Heart left ventricle (tissue), 16 donors: Measurements from ENCODE around the gene GART. TPM values are rescaled to one million over a fixed set of nuclear protein-coding genes. Genes with fewer than 3 reads are reported as not detected.
A peak's percentile ranks its signal among the peaks of the same experiment; 100 is the strongest.

Source experiments
- ATAC-seq, 4 donors: fragments of 200-7000 bp; cut with Tn5 transposase; one replicate each; pipeline ENCODE4 v1.9.1; 2020 to 2022; ENCODE audit warnings: moderate library complexity in 4 of 4, mild to moderate bottlenecking in 3 of 4, moderate number of reproducible peaks in 1 of 4
- DNase-seq, 5 donors: peaks; one replicate each; pipeline ENCODE4 v3.0.0-alpha.2; 2020
- H3K27ac ChIP-seq, 12 donors: fragments of 200-600 bp; sonication (generic) in 4 of 12; one replicate each; pipeline versions ENCODE4 v1.5.0 to v1.8.0; 2016 to 2022; ENCODE audit warnings: mild to moderate bottlenecking in 2 of 12
- H3K27me3 ChIP-seq, 9 donors: fragments of 200-600 bp; sonication (generic) in 2 of 9; one replicate each; pipeline versions ENCODE4 v1.5.1 to v1.8.0; 2016 to 2022; ENCODE audit warnings: mild to moderate bottlenecking in 3 of 9
- H3K36me3 ChIP-seq, 9 donors: fragments of 200-600 bp; sonication (generic) in 2 of 9; one replicate each; pipeline versions ENCODE4 v1.5.0 to v1.8.0; 2018 to 2022; ENCODE audit warnings: mild to moderate bottlenecking in 2 of 9
- H3K4me1 ChIP-seq, 12 donors: fragments of 200-600 bp; sonication (generic) in 4 of 12; one replicate each; pipeline versions ENCODE4 v1.5.0 to v1.8.0; 2016 to 2022; ENCODE audit warnings: mild to moderate bottlenecking in 3 of 12
- H3K4me3 ChIP-seq, 12 donors: fragments of 200-600 bp; sonication (generic) in 4 of 12; one replicate each; pipeline versions ENCODE4 v1.5.0 to v1.8.0; 2017 to 2022; ENCODE audit warnings: mild to moderate bottlenecking in 9 of 12, moderate library complexity in 4 of 12
- H3K9me3 ChIP-seq, 12 donors: fragments of 200-600 bp; sonication (generic) in 4 of 12; one replicate each; pipeline versions ENCODE4 v1.5.0 to v1.8.0; 2016 to 2022; ENCODE audit warnings: mild to moderate bottlenecking in 1 of 12
- POLR2A ChIP-seq, 2 donors: fragments of 450-650 bp; IDR thresholded peaks; one replicate each; pipeline ENCODE4 v1.6.1; 2017; ENCODE audit warnings: antibody characterized with exemption in 2 of 2, mild to moderate bottlenecking in 2 of 2, moderate library complexity in 2 of 2
- WGBS, 4 donors: extraction: QIAGEN DNeasy Blood & Tissue Kit in 2 of 4; methylation state at CpG; one replicate each; pipeline versions ENCODE4 v1.1.5 to v1.1.7; 2013 to 2018; 5-methylcytosine and 5-hydroxymethylcytosine counted together
- intact Hi-C, 10 donors: fragments of 100-400 bp; cut with DNase I; formaldehyde crosslinking; loops; one replicate each; pipeline versions ENCODE4 v1.11.1 to v1.14.2; 2022
- polyA plus RNA-seq, 2 donors: library from polyadenylated mRNA; stranded (reverse); fragments of 200-250 nt; gene quantifications; one replicate each; pipeline ENCODE4 v1.2.3, GENCODE V29; 2013
- total RNA-seq, 9 donors: library from RNA; depleted of rRNA in 2 of 9; stranded (reverse); fragments of >200 nt in 2 of 9; fragmentation: NEBNext Ultra II Directional in 3 of 9; extraction: Animal tissue kit (Norgen Biotek cat#: 25700) in 3 of 9; gene quantifications; one replicate each; pipeline versions ENCODE4 v1.1.0 to v1.2.4, GENCODE V29; 2016 to 2023
- TF ChIP-seq, protein P1 (sequence below), 12 donors: fragments of 200-600 bp; sonication (generic) in 4 of 12; IDR thresholded peaks; one replicate each; pipeline versions ENCODE4 v1.5.0 to v1.8.0; 2018 to 2022; ENCODE audit warnings: antibody characterized with exemption in 12 of 12, mild to moderate bottlenecking in 5 of 12
- donor health status: ischemic (EF 13 %, LVEDD 7.1; RV severe dilation, severe dysfunction).
- donor health status: healthy with polysubstance abuse.
- donor health status: DM: no; HTN: yes; CAD: no.
- donor health status: DM: no; HTN: no; CAD: no.
- donor health status: ischemic (EF 25% LVEDD 6.9; RV normal size, moderate dysfunction).
- donor health status: ischemic (EF 25% LVEDD 5.7; RV mildly dilated, moderate dysfunction).
- donor health status: healthy.
- donor health status: DM: yes; HTN: yes; CAD: no.
- donor health status: ischemic (EF 35%, LVEDD 5.7; RV mildly dilated, moderate dysfunction).
- donor health status: nonischemic (EF 11% LVEDD 7.7; RV severe dilation, severe dysfunction).
- donor health status: DM: yes; HTN: yes; CAD: no.
- donor health status: PGD.
- donor health status: ischemic (EF 29% LVEDD 5.4; RV normal size, mild dysfunction).
- donor health status: nonischemic (EF 23%, LVEDD 6.1; RV moderate dilation, normal function).

The GART gene
- total and polyA plus RNA-seq, 11 donors: 9.0 to 53.1 (median 40.7) TPM

- 84 to 88% (median 87%) methylated on average over 5 of the region's 5 CpGs for WGBS, 4 donors
- Histone ChIP-seq H3K9me3 (no peaks in the 10 kb centered on the region), H3K27ac (no peak overlapping the region), H3K36me3 (peaks cover 0 to 89% (median 54%) of the 10 kb centered on the region in 9 donors), H3K4me3 (no peak overlapping the region), H3K27me3 (no peaks in the 10 kb centered on the region), H3K4me1 (peaks cover 0 to 4% (median 0%) of the 10 kb centered on the region in 12 donors)
- intact Hi-C loops: no loop called here
- TF ChIP-seq, protein P1, sequence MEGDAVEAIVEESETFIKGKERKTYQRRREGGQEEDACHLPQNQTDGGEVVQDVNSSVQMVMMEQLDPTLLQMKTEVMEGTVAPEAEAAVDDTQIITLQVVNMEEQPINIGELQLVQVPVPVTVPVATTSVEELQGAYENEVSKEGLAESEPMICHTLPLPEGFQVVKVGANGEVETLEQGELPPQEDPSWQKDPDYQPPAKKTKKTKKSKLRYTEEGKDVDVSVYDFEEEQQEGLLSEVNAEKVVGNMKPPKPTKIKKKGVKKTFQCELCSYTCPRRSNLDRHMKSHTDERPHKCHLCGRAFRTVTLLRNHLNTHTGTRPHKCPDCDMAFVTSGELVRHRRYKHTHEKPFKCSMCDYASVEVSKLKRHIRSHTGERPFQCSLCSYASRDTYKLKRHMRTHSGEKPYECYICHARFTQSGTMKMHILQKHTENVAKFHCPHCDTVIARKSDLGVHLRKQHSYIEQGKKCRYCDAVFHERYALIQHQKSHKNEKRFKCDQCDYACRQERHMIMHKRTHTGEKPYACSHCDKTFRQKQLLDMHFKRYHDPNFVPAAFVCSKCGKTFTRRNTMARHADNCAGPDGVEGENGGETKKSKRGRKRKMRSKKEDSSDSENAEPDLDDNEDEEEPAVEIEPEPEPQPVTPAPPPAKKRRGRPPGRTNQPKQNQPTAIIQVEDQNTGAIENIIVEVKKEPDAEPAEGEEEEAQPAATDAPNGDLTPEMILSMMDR (IDR thresholded peaks at IDR 0.05): no peak
- TF ChIP-seq POLR2A (IDR thresholded peaks at IDR 0.05): no peak
- DNase-seq (no peak), ATAC-seq (no peak)
Observed at GRCh38 chr21:33522297-33522952, 19.5 kb downstream of the GART start.

DNA sequence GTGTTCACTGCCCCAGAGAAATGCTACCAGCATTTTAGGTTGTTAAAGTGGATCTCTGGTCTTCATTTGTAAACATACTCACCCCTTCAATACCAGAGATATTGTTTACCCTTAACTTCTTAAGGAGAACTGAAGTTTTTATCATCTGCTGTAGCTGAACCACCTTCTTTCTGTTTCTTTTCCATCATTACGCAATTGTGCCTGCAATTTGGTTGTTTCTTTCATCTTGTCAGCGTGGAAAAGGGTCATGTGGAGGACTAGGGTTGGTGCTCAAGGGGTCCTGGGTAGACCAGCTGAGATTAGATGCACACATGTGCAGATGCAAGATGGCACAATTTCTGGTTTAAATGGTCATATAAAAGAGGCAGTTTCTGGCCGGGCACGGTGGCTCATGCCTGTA lies 23.0 kb downstream of the GART start:
- intact Hi-C loops: no loop called here

DNA sequence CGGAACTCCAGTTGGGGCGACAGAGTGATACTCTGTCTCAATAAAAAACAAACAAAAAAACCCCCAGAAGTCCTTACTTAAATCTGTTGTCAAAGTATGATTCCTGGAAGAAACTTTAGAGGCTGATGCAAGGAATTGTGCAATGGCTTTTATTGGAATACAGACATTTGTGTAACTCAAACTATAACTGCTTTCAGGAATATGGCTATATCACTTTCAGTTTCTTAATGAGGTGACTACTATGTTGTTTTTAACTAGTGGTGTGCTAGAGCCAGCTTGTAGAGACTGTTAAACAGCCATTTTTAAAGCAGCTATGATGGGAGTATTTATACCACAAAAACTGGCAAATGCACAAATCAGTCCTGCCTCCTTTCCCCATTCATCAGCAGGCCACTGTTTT lies 27.7 kb downstream of the GART start:
- intact Hi-C loops: no loop called here
- 93 to 99% (median 97%) methylated on average over 2 of the region's 2 CpGs for WGBS, 4 donors
- TF ChIP-seq, protein P1 (IDR thresholded peaks at IDR 0.05): no peak
- no peak for TF ChIP-seq POLR2A (IDR thresholded peaks at IDR 0.05)

More for the DNA sequence above, 23.0 kb downstream of the GART start:
- Histone ChIP-seq H3K4me1 (peaks cover 0 to 14% (median 0%) of the 10 kb centered on the region in 12 donors), H3K36me3 (peaks cover 0 to 89% (median 72%) of the 10 kb centered on the region in 9 donors), H3K9me3 (no peaks in the 10 kb centered on the region), H3K27ac (no peak overlapping the region), H3K27me3 (no peaks in the 10 kb centered on the region), H3K4me3 (no peak overlapping the region)
- TF ChIP-seq, protein P1 (IDR thresholded peaks at IDR 0.05): no peak
- no peak for TF ChIP-seq POLR2A (IDR thresholded peaks at IDR 0.05)
- DNase-seq (no peak), ATAC-seq (no peak)
- WGBS, 4 donors: 94 to 99% (median 96%) methylated on average over 4 of the region's 4 CpGs

DNA sequence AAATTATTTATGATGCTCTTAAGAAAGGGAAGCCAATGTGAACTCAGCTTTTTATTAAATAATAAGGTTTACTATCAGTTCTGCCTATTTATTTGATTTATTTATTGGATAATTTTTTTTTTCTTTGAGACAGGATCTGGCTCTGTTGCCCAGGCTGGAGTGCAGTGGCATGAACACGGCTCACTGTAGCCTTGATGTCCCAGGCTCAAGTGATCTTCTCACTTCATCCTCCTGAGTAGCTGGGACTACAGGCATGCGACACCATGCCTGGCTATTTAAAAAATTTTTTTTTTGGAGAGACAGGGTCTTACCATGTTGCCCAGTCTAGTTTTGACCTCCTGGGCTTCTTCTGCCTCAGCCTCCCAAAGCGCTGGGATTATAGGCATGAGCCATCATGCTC lies 29.4 kb downstream of the GART start:
- peaks cover 0 to 16% (median 0%) of the 10 kb centered on the region in 12 donors for H3K4me1 ChIP-seq
- TF ChIP-seq POLR2A (IDR thresholded peaks at IDR 0.05): no peak
- TF ChIP-seq, protein P1 (IDR thresholded peaks at IDR 0.05): no peak
- H3K4me3 ChIP-seq: no peak overlapping the region
- intact Hi-C loops: no loop called here
- H3K27me3 ChIP-seq: no peaks in the 10 kb centered on the region
- no peaks in the 10 kb centered on the region for H3K9me3 ChIP-seq
- 93 to 98% (median 96%) methylated on average over 3 of the region's 3 CpGs for WGBS, 4 donors
- no peak for DNase-seq
- H3K36me3 ChIP-seq: peaks cover 0 to 100% (median 93%) of the 10 kb centered on the region in 9 donors
- H3K27ac ChIP-seq: no peak overlapping the region
- no peak for ATAC-seq

More for the DNA sequence above, 27.7 kb downstream of the GART start:
- Histone ChIP-seq H3K4me1 (peaks cover 0 to 16% (median 0%) of the 10 kb centered on the region in 12 donors), H3K27ac (peak overlapping the region in 1 of 12 donors; percentile 69), H3K27me3 (no peaks in the 10 kb centered on the region), H3K4me3 (no peak overlapping the region), H3K36me3 (peaks cover 0 to 100% (median 92%) of the 10 kb centered on the region in 9 donors), H3K9me3 (no peaks in the 10 kb centered on the region)
- ATAC-seq (no peak), DNase-seq (no peak)
